Measurements from ENCODE around the gene RTN1. TPM values are rescaled to one million over a fixed set of nuclear protein-coding genes. Genes with fewer than 3 reads are reported as not detected.

RTN1 gene
- total RNA-seq, 1 donor from 2014 or later: not detected

DNA sequence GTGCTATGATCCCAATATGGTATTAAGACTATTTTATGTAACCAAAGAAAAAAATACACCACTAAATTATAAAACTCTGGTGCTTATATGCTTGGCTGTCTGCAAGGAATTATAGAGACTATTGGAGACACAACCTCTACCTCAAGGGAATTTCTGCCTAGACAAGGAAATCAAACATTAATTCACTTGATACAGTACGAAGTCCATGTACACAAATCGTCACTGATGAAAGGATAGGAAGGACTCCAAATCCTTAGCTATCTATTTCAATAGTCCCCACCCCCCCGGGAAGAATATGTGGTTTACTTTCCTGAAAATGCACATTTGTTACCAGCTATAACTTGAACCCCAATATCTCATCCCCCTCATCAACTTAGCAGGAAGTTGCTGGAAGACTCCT lies 21.9 kb downstream of the RTN1 start:
- H3K4me3 ChIP-seq (ENCODE audit: low read depth, low read length): no peak overlapping the region
- DNase-seq (ENCODE audit: low read depth) (no peak), FAIRE-seq (no peak)
- TF ChIP-seq, protein P1, sequence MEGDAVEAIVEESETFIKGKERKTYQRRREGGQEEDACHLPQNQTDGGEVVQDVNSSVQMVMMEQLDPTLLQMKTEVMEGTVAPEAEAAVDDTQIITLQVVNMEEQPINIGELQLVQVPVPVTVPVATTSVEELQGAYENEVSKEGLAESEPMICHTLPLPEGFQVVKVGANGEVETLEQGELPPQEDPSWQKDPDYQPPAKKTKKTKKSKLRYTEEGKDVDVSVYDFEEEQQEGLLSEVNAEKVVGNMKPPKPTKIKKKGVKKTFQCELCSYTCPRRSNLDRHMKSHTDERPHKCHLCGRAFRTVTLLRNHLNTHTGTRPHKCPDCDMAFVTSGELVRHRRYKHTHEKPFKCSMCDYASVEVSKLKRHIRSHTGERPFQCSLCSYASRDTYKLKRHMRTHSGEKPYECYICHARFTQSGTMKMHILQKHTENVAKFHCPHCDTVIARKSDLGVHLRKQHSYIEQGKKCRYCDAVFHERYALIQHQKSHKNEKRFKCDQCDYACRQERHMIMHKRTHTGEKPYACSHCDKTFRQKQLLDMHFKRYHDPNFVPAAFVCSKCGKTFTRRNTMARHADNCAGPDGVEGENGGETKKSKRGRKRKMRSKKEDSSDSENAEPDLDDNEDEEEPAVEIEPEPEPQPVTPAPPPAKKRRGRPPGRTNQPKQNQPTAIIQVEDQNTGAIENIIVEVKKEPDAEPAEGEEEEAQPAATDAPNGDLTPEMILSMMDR (IDR thresholded peaks at IDR 0.05; ENCODE audit: insufficient read depth, low read length, severe bottlenecking): no peak
- H3K27me3 ChIP-seq (ENCODE audit: control insufficient read depth, insufficient read depth, low read length): no peaks in the 10 kb centered on the region
- H3K36me3 ChIP-seq (ENCODE audit: control insufficient read depth, insufficient read depth, low read length): no peaks in the 10 kb centered on the region

DNA sequence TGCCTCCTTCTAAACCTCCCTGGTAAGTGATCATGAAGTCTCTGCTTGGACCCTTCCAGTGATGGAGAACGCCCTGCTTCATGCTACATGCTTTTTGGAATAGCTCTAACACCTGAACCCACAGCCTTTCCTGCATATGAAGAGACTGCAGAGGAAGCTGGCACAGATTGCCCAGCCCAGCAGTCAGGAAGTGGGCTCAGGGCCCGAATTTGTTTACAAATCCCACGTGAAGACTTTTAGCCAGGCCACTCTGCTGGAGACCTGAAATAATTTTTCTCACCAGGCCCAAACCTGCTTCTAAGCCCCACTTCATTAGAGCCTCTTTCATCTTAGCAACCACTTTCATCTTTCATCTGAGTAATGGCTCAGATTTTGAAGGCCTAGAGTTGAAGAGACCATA lies 22.9 kb downstream of the RTN1 start:
- no peaks in the 10 kb centered on the region for H3K36me3 ChIP-seq (ENCODE audit: control insufficient read depth, insufficient read depth, low read length)
- no peak for DNase-seq (ENCODE audit: low read depth)
- no peak overlapping the region for H3K4me3 ChIP-seq (ENCODE audit: low read depth, low read length)
- TF ChIP-seq, protein P1 (IDR thresholded peaks at IDR 0.05; ENCODE audit: insufficient read depth, low read length, severe bottlenecking): no peak
- H3K27me3 ChIP-seq (ENCODE audit: control insufficient read depth, insufficient read depth, low read length): no peaks in the 10 kb centered on the region
- no peak for FAIRE-seq

DNA sequence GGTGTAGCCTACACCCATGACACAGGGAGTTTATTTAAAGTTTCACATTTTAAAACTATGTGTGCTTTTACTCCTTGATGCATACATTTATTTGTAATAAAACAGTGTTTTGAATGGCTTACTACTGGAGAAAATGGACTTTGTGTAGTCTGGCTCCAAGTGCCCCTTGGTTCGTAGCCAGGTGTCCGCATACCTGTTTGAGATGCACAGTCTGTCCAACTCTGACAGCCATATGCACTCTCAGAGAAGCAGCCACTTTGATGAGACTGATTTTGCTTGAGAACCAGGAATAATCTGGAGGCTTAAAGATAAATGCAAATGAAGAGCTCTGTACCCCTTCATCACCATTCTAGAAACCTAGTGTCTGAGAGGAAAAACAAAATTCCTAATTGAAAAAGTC lies 24.0 kb downstream of the RTN1 start:
- TF ChIP-seq, protein P1 (IDR thresholded peaks at IDR 0.05; ENCODE audit: insufficient read depth, low read length, severe bottlenecking): no peak
- FAIRE-seq: no peak
- no peaks in the 10 kb centered on the region for H3K27me3 ChIP-seq (ENCODE audit: control insufficient read depth, insufficient read depth, low read length)

DNA sequence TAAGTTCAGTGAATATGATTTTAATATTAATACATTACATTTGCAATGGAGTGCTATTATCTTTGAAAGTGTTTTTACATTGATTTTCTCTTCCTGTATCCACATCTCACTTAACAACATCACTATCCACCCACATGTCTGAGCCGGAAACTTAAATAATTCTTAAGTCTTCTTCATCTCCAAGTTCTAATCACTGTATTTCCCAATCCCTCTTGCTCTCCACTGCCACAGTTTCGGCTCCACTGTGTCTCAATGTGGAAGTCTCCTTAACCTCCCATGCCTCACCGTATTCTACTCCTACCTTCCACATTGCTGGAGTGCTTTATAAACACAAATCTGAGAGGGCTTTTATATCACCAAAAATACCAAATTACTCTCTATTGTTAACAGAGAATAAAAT lies 25.3 kb downstream of the RTN1 start:
- TF ChIP-seq, protein P1 (IDR thresholded peaks at IDR 0.05; ENCODE audit: insufficient read depth, low read length, severe bottlenecking): no peak
- DNase-seq (ENCODE audit: low read depth) (no peak), FAIRE-seq (no peak)
- Histone ChIP-seq H3K4me3 (ENCODE audit: low read depth, low read length) (no peak overlapping the region), H3K36me3 (ENCODE audit: control insufficient read depth, insufficient read depth, low read length) (no peaks in the 10 kb centered on the region), H3K27me3 (ENCODE audit: control insufficient read depth, insufficient read depth, low read length) (no peaks in the 10 kb centered on the region)

More for the DNA sequence above, 24.0 kb downstream of the RTN1 start:
- Histone ChIP-seq H3K36me3 (ENCODE audit: control insufficient read depth, insufficient read depth, low read length) (no peaks in the 10 kb centered on the region), H3K4me3 (ENCODE audit: low read depth, low read length) (no peak overlapping the region)
- no peak for DNase-seq (ENCODE audit: low read depth)

DNA sequence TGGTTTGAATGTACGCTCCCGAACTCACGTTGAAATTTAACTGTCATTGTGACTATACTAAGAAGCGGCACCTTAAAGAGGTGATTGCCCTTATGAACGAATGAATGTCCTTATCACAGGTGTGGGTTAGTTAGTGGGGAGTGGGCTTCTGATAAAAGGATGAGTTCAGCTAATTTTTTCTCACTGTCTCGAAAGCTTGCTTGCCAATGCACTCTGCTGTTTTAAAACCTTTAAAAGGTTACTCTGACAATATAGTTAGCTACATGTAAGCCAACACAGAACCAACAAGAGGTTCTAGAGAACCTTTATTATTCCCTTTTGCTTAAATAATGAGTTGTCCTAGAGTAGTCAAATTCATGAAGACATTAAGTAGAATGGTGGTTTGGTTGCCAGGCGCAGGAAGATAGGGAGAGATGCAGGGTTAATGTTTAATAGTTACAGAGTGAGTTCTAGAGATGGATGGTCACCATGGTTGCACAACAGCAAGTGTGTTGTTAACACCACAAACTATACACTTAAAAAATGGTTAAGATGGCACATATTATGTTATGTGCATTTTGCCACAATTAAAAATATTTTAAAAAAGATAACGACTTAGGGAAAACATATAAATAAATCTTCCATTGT lies 26.3 kb downstream of the RTN1 start:
- DNase-seq (ENCODE audit: low read depth) (no peak), FAIRE-seq (no peak)
- TF ChIP-seq, protein P1 (IDR thresholded peaks at IDR 0.05; ENCODE audit: insufficient read depth, low read length, severe bottlenecking): no peak
- Histone ChIP-seq H3K27me3 (ENCODE audit: control insufficient read depth, insufficient read depth, low read length) (no peaks in the 10 kb centered on the region), H3K4me3 (ENCODE audit: low read depth, low read length) (no peak overlapping the region), H3K36me3 (ENCODE audit: control insufficient read depth, insufficient read depth, low read length) (no peaks in the 10 kb centered on the region)

DNA sequence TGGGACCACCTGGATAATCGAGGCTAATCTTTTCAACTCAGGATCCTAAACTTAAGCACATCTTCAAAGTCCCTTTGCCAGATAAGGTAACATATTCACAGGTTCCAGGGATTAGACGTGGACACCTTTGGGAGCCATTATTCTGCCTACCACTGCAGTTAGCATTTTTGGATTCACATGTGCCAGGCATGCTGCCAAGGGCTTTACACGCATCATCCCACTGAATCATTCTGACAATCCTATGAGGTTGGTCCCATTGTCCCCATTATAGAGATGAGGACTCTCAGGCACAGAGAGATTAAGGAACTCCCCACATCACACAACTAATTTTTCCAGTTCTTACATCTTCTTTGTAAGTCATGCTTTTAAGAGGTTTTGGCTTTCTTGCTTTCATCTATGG lies 34.5 kb downstream of the RTN1 start:
- no peaks in the 10 kb centered on the region for H3K27me3 ChIP-seq (ENCODE audit: control insufficient read depth, insufficient read depth, low read length)
- H3K4me3 ChIP-seq (ENCODE audit: low read depth, low read length): no peak overlapping the region
- FAIRE-seq (no peak), DNase-seq (ENCODE audit: low read depth) (no peak)
- H3K36me3 ChIP-seq (ENCODE audit: control insufficient read depth, insufficient read depth, low read length): no peaks in the 10 kb centered on the region
- TF ChIP-seq, protein P1 (IDR thresholded peaks at IDR 0.05; ENCODE audit: insufficient read depth, low read length, severe bottlenecking): no peak
